HG02642 (cell line): ENCODE measurements around the gene HDAC4.

ENCODE experiments used
- ATAC-seq: cut with Tn5 transposase; IDR thresholded peaks from one replicate; pipeline ENCODE4 v1.9.1; 2021; ENCODE audit warnings: mild to moderate bottlenecking; ENCODE audit not compliant: unreplicated experiment, poor library complexity

The HDAC4 gene

DNA sequence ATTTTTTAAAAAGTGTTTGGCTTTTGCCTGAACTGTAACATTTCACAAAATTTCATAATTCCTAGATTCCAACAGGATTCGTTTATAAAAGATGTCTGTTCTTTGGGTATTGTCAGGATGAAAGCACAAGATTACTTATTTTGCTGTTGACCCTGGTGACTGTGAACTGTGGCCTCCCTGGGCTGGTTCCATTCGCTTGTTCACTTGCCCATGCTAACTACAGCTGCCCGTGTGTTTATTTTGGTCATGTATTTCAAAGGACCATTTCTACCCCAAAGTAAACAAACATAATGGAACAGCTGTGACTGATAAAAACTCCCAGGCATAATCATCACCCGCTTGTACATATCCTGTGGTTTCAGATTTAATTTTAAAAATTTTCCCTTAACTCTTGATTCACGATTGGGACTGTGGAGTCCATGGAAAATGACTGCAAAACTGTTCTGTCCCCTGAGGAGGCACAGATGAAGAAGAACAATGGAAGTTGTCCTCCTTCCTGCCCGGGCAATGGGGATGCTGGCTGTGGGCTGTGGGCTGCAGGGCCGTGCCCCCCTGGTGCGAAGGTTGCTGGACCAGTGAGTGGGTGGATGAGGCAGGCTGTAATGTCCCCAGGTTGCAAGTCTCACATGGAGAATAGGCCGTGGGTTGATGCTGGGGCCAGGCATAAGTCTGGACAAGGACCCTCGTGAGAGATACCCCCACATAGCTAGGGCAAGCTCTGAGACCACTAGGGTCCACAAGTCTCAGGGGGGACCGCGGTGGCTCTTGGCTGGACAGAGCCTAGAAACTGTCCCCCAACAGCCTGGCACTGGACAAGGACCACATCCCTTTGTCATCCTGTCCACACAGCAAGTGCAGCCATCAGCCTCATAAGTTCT, 28.9 kb upstream of the HDAC4 start:
- ATAC-seq = no peak

DNA sequence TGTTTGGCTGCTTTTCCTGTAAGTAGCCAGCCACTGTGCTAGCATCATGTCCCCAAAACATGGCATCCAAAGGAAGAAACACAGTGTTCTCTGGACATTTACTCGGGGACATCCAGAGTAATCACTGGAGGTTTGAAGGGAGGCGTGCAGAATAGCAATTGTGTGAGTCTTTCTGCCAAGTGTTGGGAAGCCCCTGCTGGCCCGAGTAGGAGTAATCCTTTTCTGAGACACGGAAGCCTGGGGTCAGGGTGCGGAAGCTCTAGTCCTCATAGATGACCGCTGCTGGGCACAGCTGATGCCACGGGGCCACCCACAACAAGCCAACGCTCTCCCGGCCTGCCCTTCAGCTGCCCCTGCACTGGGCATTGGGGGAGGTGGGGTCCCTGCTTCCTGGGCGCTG, 24.8 kb upstream of the HDAC4 start:
- ATAC-seq = no peak

DNA sequence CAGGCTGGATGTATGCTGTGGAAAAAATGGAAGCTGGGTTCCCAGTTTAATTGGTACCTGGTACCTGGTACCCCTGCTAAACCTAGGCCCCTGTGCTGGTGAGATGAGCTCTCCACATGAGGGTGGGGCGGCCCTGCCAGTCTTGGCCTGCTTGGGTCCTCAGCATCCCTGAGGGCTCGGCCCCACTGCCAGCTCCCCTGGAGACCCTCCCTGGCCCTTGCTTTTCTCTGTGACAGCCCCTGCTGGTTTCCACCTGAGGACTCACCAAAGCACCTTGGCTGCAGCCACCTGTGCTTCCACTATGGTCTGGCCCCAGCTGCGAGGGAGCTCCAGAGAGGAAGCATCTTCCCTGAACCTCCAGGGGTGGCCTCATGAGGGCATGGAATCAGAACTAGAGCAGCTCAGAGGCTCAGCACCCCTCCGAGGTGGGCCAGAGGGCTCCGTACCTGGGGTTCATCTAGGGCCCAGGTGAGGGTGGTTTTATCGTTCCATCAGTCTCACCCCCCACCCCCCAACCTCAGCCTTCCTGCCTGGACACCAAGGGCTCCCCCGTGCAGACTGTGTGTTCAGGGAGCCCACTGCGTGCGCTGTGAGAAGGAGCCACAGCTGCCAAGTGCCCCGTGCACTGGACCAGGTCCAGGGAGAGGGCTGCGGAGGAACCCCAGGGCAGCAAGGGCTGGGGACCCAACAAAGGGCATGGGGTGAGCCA, 23.7 kb upstream of the HDAC4 start:
- no peak for ATAC-seq

DNA sequence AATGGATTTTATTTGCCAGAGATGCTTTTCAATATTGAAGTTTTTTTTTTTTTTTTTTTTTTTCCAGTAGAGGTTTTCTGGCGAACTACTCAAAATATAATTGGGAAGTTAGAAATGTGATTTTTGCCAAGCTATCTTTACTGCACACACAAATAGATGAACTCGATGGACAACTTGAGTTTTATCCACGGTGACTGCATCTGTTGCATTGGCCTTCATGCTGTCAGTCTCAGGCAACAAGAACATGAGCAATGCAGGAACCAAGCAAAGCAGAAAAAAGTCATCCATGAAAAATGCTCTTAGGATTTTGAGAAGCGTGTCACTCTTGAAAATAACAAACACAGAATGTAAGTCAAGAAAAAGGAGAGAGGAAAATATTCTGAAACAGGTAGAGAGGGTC, 22.7 kb upstream of the HDAC4 start:
- ATAC-seq = no peak

DNA sequence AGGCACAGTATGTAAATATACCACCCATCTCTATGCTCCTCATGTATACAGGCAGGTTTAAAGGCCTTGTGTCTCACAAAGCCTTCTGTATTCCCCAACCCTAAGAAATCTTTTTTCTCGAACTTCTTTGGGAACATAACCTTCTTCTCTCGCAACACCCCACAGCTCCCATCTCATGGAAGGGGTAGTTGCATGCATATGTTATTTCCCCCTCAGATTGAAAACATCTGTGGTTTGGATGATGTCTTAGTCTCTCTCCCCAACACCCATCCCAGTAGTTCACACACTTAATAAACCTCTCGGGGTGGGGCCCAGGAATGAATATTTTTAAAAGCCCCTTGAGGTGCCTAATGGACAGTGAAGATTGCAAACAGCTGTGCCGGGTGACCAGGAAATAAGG, 21.0 kb upstream of the HDAC4 start:
- ATAC-seq = no peak

DNA sequence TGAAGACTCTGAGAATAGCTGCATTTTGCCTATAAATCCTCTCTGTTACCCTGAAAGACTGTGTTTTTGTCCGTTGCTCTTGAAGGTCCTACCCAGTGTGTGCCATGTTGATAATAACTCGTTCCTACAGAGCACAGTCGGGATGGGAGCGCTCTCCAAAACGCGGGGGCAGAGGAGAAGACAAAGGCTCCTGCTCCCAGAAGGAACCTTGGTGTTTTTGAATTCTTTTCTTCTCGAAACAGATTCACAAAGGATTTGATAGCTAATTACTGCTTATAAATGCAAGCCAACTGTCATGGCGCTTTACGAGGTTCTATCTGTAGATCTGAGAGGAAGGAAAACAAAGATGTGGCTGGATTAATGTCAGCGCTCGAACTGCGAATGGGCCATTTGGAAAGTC, 19.3 kb upstream of the HDAC4 start:
- no peak for ATAC-seq

DNA sequence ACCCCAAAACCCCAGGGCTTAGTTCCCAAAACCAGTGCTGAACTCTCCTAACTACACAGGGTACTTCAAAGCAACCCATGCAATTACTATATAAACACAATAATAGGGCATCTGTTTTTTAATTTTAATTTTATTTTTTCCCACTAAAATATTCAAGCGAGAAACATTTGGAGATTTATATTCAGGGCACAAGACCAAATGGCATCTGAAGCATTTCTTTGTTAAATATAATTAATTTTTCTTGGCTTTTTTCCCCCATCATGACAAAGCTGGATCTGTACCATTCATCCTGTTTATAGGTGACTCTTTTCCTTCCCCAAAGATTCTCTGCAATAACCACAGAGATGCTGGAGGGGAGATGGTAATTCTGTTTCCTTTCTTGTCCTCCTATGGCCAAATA, 18.1 kb upstream of the HDAC4 start:
- ATAC-seq = no peak

DNA sequence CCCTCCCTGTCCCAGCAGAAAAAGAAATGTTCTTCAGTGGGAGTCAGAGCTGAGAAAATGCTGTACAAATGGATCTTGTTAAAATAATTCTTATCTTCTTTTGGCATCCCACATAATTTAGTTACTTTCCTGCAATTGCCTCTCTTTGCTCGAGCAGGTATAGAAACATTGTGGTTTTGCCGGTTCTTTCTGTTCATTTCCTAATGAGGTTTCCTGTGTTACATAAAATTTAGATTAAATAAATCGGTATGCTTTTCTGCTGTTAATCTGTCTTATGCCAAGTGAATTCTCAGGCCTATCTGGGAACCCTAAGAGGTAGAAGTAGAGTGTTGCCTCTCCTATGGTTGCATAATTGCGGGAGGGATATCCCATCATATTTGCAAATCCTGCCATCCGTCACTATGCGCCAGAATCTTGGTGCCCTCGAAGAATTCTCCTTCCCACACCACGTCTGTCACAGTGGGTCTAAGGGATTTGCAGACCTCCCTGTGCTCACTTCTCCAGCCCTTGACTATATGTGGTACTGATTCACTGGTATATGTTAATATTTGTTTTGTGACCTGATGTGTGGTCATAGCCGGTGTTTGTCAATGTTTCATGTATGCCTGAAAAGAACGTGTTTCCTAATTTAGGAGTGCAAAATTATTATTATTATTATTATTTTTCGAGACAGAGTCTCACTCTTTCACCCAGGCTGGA, 12.2 kb upstream of the HDAC4 start:
- ATAC-seq = no peak

DNA sequence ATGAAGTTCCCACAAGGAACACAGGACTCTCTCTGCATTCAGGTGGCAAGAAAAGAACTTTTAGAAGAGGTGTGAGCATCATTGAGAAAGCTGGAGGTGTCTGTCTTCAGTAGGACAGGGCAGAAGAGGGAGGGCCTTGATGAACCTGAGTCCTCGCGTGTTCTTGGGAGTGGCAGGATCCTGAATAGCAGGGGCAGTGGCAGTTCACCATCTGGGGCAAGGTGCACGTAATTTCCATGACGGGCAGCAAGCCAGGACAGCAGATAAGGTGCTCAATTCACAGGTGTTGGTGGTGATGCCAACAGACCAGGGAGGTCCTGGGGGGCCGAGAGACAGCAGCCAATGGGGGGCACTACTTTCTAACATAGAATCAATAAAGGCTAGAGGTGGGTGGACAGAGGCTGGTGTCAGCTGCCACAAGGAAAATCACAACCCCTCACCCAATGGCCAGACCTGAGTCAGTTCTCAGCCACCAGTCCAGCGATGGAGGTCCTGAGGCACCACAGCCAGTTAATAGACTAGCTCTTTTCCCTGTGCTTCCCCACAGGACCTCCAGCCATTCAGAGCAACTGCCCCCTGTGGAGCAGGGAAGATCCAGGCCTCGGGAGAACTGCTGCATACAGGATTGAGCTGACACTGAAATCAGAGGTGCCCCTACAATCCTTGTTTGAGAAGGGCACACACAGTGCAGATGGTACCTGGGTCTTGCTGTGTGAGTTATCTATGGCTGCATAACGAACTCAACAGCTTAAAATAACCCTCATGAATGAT, 10.9 kb upstream of the HDAC4 start:
- no peak for ATAC-seq

DNA sequence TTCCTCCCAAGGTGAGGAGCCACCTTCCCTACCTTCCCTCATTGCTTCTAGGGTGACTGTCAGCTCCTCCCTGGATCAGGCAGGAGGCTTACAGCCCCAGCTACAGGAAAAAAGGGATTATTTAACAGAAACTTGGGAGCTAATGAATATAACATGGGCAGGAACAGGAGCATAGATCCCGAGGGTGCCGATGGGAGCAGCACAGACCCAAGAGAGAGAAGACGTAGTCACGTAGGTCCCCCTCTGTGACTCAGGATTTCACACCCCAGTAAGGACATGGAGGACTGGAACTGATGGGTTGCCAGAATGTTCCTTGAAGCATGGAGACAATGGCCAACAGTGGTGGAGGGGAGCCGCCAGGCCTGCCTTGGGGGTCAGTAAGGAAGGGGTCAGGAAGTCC, 10.3 kb upstream of the HDAC4 start:
- no peak for ATAC-seq

DNA sequence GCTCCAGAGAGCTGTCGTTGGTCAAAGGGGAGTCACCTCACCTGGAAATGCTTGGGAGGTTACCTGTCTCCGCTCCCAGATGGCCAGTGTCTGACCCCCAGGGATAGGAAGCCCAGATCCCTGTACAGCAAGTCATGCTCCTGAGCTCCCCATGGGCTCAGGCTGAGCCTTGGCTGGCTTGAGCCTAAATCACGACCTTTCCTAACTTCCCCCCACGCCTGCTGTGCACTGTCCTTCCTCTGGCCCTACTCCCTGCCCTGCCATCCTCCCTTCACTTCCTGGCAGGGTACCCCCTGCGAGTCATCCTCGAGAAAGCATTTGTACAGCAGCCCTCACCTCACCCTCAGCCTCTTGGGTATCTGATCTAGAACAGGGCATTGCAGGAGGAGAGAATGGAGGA, 9.2 kb upstream of the HDAC4 start:
- no peak for ATAC-seq

DNA sequence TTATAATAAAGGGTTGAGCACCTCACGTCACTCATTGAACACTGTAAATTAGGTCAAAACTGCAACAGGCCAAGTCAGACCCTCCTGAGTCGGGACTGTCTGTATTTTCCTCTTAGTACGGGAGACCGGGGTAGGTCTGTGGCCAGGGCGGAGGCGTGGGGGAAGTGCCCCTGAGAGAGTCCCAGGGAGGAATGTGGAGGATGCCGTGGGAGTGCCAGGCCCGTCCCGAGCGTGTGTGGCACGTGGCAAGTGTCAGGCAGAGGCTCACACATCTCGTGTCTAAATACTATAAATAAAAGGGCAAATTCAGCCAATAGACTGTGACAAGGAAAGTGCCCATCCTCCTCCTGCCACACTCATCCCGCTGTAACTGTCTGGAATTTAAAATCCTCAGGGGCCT, 6.3 kb upstream of the HDAC4 start:
- ATAC-seq = no peak

DNA sequence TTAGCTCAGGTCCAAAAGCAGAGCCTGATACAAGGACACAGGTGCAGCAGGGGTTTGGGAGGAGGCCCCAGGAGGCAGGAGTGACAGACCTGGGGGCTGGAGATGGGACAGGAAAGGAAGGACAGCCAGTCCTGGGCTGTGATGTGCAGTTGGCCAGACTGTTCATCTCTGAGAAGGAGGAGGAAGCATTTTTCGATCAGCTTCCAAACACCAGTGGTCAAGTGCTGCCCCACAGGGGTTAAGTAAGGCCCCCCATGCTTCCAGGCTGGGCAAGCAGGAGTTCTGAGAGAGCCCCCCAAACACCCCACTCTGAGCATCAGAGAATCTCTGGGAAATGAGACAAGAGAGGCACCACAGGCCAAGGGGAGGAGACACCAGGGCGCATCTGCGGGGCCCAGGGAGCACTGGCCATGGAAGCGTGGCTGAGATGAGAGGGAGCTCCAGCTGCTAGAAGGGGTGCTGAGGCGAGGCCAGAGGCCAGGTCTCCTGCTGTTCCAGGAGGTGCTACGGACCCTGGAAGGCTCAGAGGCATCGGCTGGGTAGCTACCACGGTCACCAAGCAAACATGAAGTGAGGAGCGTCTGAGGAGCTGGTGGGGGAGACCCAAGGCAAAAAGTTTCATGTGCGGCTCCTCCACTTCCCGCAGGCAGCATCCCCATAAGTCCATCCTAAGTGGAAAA, 5.6 kb upstream of the HDAC4 start:
- no peak for ATAC-seq

DNA sequence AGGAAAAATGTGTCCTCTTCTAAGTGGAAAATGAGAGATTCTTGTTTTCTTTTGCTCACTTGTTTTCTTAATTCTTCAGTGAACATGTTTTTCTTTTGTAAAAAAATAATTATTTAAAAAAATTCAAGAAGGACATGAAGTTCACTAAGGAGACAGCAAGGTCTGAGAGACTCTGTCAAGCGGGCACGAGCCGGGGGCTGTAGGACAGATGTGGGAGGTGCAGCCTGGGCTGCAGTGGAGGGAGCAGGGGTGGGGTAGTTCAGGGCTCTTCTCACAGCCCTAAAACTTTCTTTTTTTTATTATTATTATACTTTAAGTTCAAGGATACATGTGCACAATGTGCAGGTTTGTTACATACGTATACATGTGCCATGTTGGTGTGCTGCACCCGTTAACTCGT, 4.3 kb upstream of the HDAC4 start:
- no peak for ATAC-seq

DNA sequence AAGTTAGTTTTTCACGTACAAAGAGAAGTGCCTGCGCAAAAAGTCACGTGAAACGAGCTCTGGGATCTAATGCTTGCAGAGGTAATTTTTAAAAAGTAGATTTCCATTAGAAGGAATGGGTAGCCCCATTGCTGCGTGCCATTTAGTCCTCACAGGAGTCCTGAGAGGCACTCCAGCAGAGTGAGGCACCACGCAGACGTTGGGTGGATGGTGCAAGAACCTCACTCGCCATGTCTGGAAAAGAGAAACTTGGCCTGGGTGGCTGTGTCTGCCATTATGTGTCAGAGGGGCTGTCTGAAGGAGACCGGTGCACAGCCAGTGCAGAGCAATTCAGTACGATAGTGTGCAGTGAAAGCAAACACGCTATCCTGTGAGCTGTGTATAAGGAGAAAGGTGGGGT, 1.8 kb upstream of the HDAC4 start:
- ATAC-seq = no peak

DNA sequence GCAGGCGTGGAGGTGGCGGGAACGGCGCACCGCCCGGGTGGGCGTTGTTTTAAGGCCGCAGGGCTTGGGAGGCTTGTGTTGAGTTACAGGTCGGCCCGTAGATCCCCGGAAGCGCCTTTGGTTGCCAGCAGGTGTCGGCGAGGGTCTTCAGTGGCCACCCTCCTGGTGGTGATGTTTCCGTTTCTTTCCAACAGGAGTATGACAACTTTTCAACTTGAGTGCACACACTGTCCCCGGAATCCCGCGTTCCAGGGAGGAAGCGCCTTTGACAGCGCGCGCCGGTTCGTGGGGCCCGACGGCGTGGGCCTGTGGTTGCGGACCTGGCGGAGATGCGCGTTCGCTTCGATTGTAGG, 1.0 kb upstream of the HDAC4 start:
- peak; percentile 8 for ATAC-seq

DNA sequence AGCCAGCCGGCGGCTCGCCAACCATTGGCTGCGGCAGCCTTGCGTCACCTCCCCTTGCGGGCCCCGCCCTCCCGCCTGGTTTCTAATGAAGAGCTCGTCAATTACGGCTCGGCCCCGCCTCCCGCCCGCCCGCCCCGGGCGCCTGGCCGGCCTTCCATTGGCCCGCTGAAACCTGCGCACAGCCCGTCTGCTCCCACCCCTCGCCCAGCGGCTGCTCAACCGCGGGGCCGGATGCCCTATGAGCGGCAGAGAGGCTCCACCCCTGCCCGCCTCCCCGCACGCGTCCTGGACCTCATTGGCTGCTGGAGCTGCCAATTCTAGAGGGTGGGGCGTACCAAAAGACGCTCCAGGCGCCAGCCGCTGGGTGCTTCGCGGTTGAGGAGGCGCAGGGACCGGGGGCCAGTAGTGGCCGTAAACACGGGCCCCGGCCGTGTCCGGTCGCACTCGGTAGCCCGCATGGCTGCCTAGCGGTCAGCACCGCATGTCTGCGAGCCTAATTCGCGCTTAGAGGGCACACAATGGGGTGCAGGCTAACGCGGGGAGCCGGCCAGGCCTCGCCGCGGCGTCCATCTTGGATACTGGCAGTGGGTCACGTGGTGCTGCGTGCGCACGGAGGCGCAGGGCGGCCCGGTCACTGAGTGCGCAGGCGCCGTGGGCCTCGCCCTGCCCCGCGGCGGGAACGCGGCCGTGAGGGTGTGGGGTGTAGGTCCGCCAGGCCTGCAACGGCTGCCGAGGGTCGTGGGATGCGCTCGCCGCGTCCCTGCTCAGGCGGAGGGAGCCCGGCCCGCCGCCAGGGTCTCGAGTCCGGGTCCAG, 454 bp upstream of the HDAC4 start:
- peak; percentile 92 for ATAC-seq

DNA sequence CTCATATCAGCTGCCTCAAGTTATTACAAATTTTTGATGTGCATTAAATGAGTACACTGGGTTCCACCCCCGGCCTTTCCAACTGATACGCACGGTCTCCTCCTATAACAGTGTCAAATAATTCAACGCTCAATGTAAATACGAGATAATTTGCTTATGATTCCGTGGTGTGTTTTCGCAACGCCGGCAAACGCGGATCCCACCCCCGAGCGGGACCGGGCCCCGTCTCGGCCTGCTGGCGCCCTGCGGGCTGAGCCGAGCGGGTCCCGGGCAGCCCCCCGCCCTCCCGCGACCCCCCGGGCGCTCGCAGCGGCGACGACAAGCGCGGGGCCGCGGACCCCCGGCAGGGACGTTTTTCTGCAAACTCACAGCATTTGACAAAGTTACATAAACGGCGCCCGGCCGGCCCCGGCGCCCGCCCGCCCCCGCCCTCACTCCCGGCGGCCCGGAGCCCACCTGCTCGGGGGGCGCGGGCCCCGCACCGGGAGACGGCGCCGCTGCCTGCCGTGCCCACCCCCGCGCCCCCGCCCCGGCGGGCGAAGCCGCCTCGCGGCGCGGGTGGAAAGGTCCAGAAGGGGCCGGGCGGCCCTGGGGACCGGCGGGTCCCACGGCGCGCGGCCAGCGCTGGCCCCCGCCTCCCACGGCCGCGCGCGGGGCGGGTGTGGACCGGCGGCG, 762 bp downstream of the HDAC4 start:
- no peak for ATAC-seq

DNA sequence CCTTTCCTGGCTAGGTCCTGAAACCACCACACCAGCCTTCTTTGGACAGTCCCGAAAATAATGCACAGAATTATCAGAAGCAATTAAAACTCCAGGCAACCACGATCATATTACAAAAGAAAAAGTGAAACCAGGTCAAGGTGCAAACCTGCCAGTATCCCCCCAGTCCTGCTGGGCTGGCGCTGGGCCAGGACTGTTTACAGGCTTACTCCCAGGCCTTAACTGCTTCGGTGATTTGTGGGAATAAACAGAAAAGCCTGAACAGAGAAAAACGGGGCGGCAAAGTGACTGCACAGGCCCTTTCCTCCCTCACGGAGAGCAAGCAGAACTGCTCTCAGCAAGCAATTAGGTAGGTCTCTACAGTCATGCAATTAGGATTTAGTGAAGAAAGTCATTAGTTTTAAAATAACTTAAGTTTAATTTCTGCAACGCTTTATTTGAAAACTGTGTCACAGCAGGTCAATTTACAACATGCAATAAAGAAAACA, 1.3 kb downstream of the HDAC4 start:
- ATAC-seq = no peak
